ENCODE results near the gene TEF. TPM values are rescaled to one million over a fixed set of nuclear protein-coding genes. Genes with fewer than 3 reads are reported as not detected.

The TEF gene, protein sequence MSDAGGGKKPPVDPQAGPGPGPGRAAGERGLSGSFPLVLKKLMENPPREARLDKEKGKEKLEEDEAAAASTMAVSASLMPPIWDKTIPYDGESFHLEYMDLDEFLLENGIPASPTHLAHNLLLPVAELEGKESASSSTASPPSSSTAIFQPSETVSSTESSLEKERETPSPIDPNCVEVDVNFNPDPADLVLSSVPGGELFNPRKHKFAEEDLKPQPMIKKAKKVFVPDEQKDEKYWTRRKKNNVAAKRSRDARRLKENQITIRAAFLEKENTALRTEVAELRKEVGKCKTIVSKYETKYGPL
- 9.9 and 12.8 TPM in 2 replicates for total RNA-seq

GRCh38 chr22:41381329-41382097, at the start of gene TEF:
TSS of gene TEF (plus strand) at chr22:41381942. CDS start at chr22:41382045, 103 bp downstream.

DNA sequence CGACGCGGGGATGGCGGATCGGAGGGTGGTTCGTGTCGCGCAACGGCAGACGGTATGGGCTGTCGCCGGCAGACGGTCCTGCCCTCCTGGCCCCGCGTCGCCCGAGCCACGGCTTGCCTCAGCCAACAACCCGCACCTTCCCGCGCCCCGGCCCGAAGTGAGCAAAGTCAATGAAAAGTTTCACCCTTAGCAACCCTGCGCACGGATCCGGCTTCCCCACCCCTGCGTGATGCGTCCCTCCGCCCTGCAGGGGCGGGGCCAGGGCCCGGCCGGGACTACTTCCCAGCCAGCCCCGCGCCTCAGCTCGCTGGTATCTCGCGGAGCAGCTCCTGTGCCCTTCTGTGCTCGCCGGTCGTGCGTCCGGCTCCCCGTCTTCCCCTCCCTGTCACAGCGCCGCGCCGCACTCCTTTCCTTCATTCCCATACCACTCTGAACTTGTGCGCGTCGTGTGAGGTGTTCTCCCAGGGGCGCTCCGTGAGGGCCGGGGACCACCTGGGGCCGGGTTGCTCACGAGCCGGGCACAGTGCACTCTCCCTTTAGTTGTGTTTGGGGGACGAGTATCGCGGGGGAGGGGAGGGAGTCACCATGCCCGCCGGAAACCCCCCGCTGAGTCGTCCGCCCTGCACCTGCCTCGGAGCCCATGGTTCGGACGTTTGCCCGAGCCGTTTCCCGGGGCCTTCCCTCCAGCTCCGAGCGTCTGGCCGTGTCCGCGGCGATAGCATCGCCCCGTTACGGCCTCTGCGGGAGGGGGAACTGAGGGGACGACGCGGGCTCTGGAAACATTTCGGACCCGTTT, 65.1 kb downstream of the TEF start, which contains the start of gene TOB2:
TOB2 (minus strand) TSS at position 163 of the 796 bp plus-strand sequence. CDS start 9,456 bp downstream, outside the sequence.

Other genes with a start within 250 kb of the TEF start
- gene L3MBTL2, start 176.6 kb upstream of the TEF start, total RNA-seq, result 9.6 and 23.8 TPM in 2 replicates
- gene CHADL, start 141.0 kb upstream of the TEF start, total RNA-seq, result 1.4 and 2.1 TPM in 2 replicates
- 73.5 and 91.5 TPM in 2 replicates for gene RANGAP1, start 95.8 kb upstream of the TEF start, total RNA-seq
- gene ZC3H7B, start 80.4 kb upstream of the TEF start, total RNA-seq, result 16.4 and 57.0 TPM in 2 replicates
- 10.9 and 34.5 TPM in 2 replicates for gene TOB2, start 64.9 kb downstream of the TEF start, total RNA-seq
- gene PHF5A, start 86.8 kb downstream of the TEF start, total RNA-seq, result 52.9 and 108 TPM in 2 replicates
- gene ACO2, start 87.2 kb downstream of the TEF start, total RNA-seq, result 82.4 and 122 TPM in 2 replicates
- gene POLR3H, start 162.5 kb downstream of the TEF start, total RNA-seq, result 15.4 and 26.3 TPM in 2 replicates
- gene CSDC2, start 179.1 kb downstream of the TEF start, total RNA-seq, result 0.07 TPM in 1 of 2 replicates, not detected in the other
- gene PMM1, start 207.9 kb downstream of the TEF start, total RNA-seq, result 14.6 and 20.8 TPM in 2 replicates
- gene DESI1, start 239.1 kb downstream of the TEF start, total RNA-seq, result 15.4 and 31.9 TPM in 2 replicates
- gene XRCC6, start 239.4 kb downstream of the TEF start, total RNA-seq, result 240 and 243 TPM in 2 replicates